ENCODE measurements around the gene IRX1.

The IRX1 gene

DNA sequence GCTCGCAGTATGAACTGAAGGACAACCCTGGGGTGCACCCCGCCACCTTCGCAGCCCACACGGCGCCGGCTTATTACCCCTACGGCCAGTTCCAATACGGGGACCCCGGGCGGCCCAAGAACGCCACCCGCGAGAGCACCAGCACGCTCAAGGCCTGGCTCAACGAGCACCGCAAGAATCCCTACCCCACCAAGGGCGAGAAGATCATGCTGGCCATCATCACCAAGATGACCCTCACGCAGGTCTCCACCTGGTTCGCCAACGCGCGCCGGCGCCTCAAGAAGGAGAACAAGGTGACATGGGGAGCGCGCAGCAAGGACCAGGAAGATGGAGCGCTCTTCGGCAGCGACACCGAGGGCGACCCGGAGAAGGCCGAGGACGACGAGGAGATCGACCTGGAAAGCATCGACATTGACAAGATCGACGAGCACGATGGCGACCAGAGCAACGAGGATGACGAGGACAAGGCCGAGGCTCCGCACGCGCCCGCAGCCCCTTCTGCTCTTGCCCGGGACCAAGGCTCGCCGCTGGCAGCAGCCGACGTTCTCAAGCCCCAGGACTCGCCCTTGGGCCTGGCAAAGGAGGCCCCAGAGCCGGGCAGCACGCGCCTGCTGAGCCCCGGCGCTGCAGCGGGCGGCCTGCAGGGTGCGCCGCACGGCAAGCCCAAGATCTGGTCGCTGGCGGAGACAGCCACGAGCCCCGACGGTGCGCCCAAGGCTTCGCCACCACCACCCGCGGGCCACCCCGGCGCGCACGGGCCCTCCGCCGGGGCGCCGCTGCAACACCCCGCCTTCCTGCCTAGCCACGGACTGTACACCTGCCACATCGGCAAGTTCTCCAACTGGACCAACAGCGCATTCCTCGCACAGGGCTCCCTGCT is 3.8 kb downstream of the IRX1 start:
- TF ChIP-seq SIN3A (IDR thresholded peaks at IDR 0.05; ENCODE audit: borderline replicate concordance, insufficient read depth, low read length), result no peak
- no peak for TF ChIP-seq TAF1 (IDR thresholded peaks at IDR 0.05; ENCODE audit: borderline replicate concordance, insufficient read depth, low read length)
- TF ChIP-seq FOXP2 (optimal IDR thresholded peaks at IDR 0.05; ENCODE audit: borderline replicate concordance, extremely low read depth, extremely low read length, insufficient read depth), result no peak
- TF ChIP-seq, protein P1, sequence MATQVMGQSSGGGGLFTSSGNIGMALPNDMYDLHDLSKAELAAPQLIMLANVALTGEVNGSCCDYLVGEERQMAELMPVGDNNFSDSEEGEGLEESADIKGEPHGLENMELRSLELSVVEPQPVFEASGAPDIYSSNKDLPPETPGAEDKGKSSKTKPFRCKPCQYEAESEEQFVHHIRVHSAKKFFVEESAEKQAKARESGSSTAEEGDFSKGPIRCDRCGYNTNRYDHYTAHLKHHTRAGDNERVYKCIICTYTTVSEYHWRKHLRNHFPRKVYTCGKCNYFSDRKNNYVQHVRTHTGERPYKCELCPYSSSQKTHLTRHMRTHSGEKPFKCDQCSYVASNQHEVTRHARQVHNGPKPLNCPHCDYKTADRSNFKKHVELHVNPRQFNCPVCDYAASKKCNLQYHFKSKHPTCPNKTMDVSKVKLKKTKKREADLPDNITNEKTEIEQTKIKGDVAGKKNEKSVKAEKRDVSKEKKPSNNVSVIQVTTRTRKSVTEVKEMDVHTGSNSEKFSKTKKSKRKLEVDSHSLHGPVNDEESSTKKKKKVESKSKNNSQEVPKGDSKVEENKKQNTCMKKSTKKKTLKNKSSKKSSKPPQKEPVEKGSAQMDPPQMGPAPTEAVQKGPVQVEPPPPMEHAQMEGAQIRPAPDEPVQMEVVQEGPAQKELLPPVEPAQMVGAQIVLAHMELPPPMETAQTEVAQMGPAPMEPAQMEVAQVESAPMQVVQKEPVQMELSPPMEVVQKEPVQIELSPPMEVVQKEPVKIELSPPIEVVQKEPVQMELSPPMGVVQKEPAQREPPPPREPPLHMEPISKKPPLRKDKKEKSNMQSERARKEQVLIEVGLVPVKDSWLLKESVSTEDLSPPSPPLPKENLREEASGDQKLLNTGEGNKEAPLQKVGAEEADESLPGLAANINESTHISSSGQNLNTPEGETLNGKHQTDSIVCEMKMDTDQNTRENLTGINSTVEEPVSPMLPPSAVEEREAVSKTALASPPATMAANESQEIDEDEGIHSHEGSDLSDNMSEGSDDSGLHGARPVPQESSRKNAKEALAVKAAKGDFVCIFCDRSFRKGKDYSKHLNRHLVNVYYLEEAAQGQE (IDR thresholded peaks at IDR 0.05; ENCODE audit: insufficient read depth in 1 of 2, low read depth in 2 of 2, low read length in 2 of 2), result no peak
- no peak for TF ChIP-seq POLR2AphosphoS5 (IDR thresholded peaks at IDR 0.05; ENCODE audit: low read depth, low read length)

DNA sequence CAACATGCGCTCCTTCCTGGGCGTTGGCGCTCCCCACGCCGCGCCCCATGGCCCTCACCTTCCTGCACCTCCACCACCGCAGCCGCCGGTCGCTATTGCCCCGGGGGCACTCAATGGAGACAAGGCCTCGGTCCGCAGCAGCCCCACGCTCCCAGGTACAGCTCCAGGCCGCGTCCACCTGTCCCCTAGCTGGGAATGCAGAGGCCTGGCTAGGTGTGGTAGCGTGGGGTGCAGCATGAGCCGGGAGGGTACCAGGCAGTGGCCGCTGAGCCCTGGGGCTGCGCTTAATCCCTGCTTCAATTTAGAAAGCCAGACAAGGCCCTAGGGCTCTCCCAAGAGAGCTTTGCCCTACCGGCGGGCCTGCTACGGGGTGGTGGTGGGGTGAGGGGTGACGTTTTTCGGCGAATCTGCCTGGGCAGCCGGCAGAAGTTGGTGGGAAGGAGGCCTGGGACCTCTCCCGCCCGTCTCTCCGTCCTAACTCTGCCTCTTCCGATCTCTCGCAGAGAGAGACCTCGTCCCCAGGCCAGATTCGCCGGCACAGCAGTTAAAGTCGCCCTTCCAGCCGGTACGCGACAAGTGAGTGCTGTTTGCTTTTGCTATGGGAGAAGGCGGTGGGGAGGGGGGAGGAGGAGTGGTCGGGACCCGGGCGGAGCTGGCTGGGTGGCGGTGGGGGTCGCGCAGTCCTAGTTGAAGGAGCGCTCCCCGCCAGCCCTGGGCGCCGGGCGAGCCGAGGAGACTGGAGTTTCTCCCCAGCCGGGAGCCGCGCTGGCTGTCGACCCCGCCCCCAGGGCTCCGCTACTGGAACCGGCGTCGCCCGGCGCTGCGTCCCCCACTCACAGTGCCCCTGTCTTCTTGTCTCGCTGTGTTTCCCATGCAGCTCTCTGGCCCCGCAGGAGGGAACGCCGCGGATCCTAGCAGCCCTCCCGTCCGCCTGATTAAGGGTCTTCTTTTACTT is 4.8 kb downstream of the IRX1 start:
- TF ChIP-seq SIN3A (IDR thresholded peaks at IDR 0.05; ENCODE audit: borderline replicate concordance, insufficient read depth, low read length), result no peak

DNA sequence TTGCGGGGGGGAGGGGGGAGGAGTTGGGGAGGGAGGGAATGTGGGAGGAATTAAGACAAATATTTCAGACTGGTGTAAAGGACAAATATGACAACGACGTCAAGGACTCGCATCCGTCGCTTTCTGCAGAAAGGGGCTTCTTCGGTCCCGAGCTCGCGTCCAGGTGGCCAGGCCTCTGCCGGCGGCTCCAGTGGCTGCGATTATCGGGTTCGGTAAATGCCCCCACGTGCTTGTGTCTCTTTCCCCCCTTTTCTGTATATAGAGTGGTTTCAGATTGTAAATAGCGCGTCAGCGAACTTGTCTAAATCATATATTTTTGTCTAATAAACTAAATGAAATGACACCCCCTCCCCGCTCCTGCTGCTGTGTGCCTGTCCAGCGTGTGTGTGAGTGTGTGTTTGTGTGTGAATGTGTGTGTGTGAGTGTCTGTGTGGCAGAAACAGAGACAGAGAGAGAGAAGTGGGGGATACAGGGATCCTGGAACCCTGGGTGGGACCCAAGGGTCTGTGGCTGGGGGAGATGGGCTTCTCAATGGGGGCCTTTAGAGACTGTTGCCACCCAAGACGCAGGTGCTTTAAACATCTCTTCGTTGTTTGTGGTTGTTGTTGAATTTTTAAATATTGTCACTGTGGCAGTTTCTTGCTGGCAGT is 5.6 kb downstream of the IRX1 start:
- TF ChIP-seq POLR2AphosphoS5 (IDR thresholded peaks at IDR 0.05; ENCODE audit: low read depth, low read length) (no peak), FOXP2 (optimal IDR thresholded peaks at IDR 0.05; ENCODE audit: borderline replicate concordance, extremely low read depth, extremely low read length, insufficient read depth) (no peak), SIN3A (IDR thresholded peaks at IDR 0.05; ENCODE audit: borderline replicate concordance, insufficient read depth, low read length) (no peak), TAF1 (IDR thresholded peaks at IDR 0.05; ENCODE audit: borderline replicate concordance, insufficient read depth, low read length) (no peak)
- TF ChIP-seq, protein P1 (IDR thresholded peaks at IDR 0.05; ENCODE audit: insufficient read depth in 1 of 2, low read depth in 2 of 2, low read length in 2 of 2), result no peak

DNA sequence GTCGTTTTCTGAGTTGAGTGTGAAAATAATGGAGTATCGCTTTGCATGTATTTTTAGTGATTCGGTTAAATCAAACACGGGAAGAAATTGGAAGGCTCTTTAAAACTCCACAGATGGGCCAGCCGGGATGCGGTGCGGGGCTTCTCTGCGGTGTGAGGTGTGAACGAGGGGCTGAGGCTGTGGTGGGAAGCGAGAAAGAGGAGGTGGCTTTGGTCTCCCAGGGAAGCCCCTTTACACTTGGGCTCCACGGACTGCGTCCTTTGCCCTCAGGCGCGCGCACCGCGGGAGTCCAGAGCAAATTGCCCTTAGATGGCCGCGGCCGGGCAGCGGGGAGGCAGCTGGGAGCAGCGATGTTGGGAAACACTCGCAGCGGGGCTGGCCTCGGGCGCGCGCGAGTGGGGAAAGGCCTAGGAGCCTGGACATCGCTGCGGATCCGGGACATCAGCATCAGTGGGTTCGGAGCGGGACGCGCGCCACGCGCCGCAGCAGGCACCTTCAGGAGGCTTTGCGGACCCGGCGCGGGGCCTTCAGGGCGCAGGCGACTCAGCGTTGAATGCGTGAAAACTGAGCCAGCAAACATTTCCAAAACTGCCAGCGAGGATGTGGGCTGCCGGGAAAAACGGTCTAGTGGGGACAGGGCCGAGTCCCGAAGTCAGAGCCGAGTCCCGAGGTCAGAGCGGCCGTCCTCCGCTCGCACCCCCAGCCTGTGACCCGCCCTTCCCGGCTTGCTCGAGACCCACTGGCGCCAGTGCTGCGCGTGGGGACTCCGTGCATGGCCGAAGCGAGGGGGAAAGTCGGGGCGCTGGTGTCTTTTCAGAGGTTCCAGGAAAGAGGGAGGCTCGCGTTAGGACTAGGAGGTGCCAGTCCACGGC is 6.5 kb downstream of the IRX1 start:
- TF ChIP-seq SIN3A (IDR thresholded peaks at IDR 0.05; ENCODE audit: borderline replicate concordance, insufficient read depth, low read length), result no peak
- TF ChIP-seq TAF1 (IDR thresholded peaks at IDR 0.05; ENCODE audit: borderline replicate concordance, insufficient read depth, low read length), result no peak
- TF ChIP-seq, protein P1 (IDR thresholded peaks at IDR 0.05; ENCODE audit: insufficient read depth in 1 of 2, low read depth in 2 of 2, low read length in 2 of 2), result no peak
- no peak for TF ChIP-seq FOXP2 (optimal IDR thresholded peaks at IDR 0.05; ENCODE audit: borderline replicate concordance, extremely low read depth, extremely low read length, insufficient read depth)
- TF ChIP-seq POLR2AphosphoS5 (IDR thresholded peaks at IDR 0.05; ENCODE audit: low read depth, low read length), result no peak

Data from PFSK-1 (cell line).